Adrenal gland (tissue), 12 donors: ENCODE measurements around the gene HOXB1. TPM values are rescaled to one million over a fixed set of nuclear protein-coding genes. Genes with fewer than 3 reads are reported as not detected.

Experiments
- DNase-seq, 7 donors: peaks; one replicate each; pipeline ENCODE4 v3.0.0-alpha.2; 2019 to 2020
- H3K27ac ChIP-seq, 5 donors: fragments of 200-600 bp; sonication (generic) in 4 of 5; 1 replicate in 3 of 5; 2 replicates in 2 of 5; pipeline versions ENCODE4 v1.5.1 to v1.8.0; 2016 to 2020; ENCODE audit warnings: mild to moderate bottlenecking in 1 of 5
- H3K27me3 ChIP-seq: fragments of 200-600 bp; 2 replicates; pipeline ENCODE4 v1.8.0; 2021
- H3K36me3 ChIP-seq, 2 donors: fragments of 200-600 bp; replicated peaks in 1 of 2; 1 replicate in 1 of 2; 2 replicates in 1 of 2; pipeline versions ENCODE4 v1.5.1 to v1.8.0; 2018 to 2022
- H3K4me1 ChIP-seq, 2 donors: fragments of 200-600 bp; replicated peaks in 1 of 2; 1 replicate in 1 of 2; 2 replicates in 1 of 2; pipeline versions ENCODE4 v1.5.1 to v1.8.0; 2018 to 2021
- H3K4me3 ChIP-seq, 4 donors: fragments of 200-600 bp; sonication (generic) in 3 of 4; one replicate each; pipeline ENCODE4 v1.5.1; 2016 to 2018
- H3K9me3 ChIP-seq, 3 donors: fragments of 200-600 bp; sonication (generic) in 1 of 3; replicated peaks in 1 of 3; 1 replicate in 2 of 3; 2 replicates in 1 of 3; pipeline versions ENCODE4 v1.5.1 to v1.8.0; 2016 to 2021
- POLR2A ChIP-seq, 2 donors: fragments of 450-650 bp; IDR thresholded peaks; one replicate each; pipeline ENCODE4 v1.6.1; 2017; ENCODE audit warnings: antibody characterized with exemption in 2 of 2, mild to moderate bottlenecking in 2 of 2, moderate library complexity in 1 of 2
- WGBS, 4 donors: extraction: QIAGEN DNeasy Blood & Tissue Kit in 2 of 4; methylation state at CpG; one replicate each; pipeline versions ENCODE4 v1.1.5 to v1.1.7; 2013 to 2017; 5-methylcytosine and 5-hydroxymethylcytosine counted together
- intact Hi-C, 2 donors: fragments of 100-400 bp; cut with DNase I; formaldehyde crosslinking; loops; one replicate each; pipeline versions ENCODE4 v1.14.1 to v1.15.0; 2022 to 2023
- polyA plus RNA-seq, 3 donors: library from polyadenylated mRNA; stranded (reverse); fragments of 200-250 nt in 2 of 3; fragments of 350-450 nt in 1 of 3; fragmentation: Illumina TruSeq in 1 of 3; extraction: RNeasy Lipid Tissue Mini Kit (QIAGEN cat#74804) in 1 of 3; gene quantifications; one replicate each; pipeline ENCODE4 v1.2.3, GENCODE V29; 2013 to 2014
- total RNA-seq, 9 donors: library from RNA; depleted of rRNA in 4 of 9; stranded (reverse); fragments of >200 nt in 4 of 9; fragments of 120-200 nt in 1 of 9; fragmentation: NEBNext Ultra II Directional in 1 of 9; extraction: Animal tissue kit (Norgen Biotek cat#: 25700) in 1 of 9; gene quantifications; one replicate each; pipeline versions ENCODE4 v1.1.0 to v1.2.4, GENCODE V29; 2013 to 2023
- TF ChIP-seq, protein P1 (sequence below), 6 experiments: fragments of 450-650 bp in 4 of 6; fragments of 200-600 bp in 2 of 6; sonication (generic) in 1 of 6; IDR thresholded peaks; 1 replicate in 5 of 6; 2 replicates in 1 of 6; pipeline versions ENCODE4 v1.5.1 to v1.8.0; 2016 to 2021; ENCODE audit warnings: antibody characterized with exemption in 6 of 6, mild to moderate bottlenecking in 2 of 6, moderate library complexity in 1 of 6
- donor health status: healthy with polysubstance abuse.
- donor health status: Bipolar disorder and iron deficiency.
- donor health status: DM: yes; HTN: yes; CAD: no.
- donor health status: DM: no; HTN: no; CAD: no.
- donor health status: DM: no; HTN: no; CAD: no.
- donor health status: DM: yes; HTN: yes; CAD: no.

The HOXB1 gene
- total and polyA plus RNA-seq, 12 donors: not detected

DNA sequence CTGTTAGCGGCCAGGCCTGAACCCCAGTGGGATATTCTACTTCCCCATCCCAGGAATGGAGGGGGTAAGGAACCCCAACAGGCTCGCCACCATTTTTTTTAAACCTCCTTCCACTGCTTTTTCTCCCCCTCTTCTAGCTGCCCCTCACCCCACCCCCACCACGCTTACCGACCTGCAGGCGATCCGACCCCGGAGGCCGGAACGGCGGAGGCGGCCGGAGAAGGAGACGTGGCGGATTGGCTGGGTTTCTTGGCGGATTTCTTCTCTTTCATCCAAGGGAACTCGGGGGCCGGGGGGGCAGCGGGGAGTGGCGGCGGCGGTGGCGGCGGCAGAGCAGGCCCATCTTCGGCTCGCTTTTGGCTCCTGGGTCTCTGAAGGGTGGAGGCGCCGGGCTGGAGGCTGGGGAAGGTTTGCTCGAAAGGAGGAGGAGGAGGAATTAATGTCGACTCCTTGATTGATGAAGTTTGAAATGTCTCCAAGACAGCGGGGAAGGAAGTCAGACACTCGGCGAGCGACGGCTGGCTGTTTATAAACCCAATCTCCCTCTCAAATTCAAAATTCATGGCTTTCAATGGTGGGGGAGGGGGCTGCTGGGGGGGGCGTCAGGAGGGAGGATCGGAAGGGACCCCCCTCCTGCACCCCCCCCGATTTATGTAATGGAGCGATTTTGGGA is 13.7 kb upstream of the HOXB1 start:
- WGBS, 4 donors: 1 to 11% (median 9%) methylated on average over 33 to 38 of the region's 38 CpGs
- Histone ChIP-seq H3K4me3 (peak overlapping the region in 3 of 4 donors; percentile 58 to 86 (median 78)), H3K27ac (peak overlapping the region; percentile 76 to 97 (median 85)), H3K36me3 (peaks cover 0 to 8% of the 10 kb centered on the region in 2 donors), H3K4me1 (peaks cover 20 to 39% of the 10 kb centered on the region in 2 donors), H3K9me3 (no peaks in the 10 kb centered on the region), H3K27me3 (no peaks in the 10 kb centered on the region)
- intact Hi-C loops: loop anchor here (5.0 kb wide), 1 partner anchor 33 kb away; the partner anchor contains the start of gene HOXB4 (in 2 of the 2)
- peak; percentile 79 to 92 (median 82) for DNase-seq
- peak in 1 of 2 donors; percentile 63 for TF ChIP-seq POLR2A (IDR thresholded peaks at IDR 0.05)
- TF ChIP-seq, protein P1, sequence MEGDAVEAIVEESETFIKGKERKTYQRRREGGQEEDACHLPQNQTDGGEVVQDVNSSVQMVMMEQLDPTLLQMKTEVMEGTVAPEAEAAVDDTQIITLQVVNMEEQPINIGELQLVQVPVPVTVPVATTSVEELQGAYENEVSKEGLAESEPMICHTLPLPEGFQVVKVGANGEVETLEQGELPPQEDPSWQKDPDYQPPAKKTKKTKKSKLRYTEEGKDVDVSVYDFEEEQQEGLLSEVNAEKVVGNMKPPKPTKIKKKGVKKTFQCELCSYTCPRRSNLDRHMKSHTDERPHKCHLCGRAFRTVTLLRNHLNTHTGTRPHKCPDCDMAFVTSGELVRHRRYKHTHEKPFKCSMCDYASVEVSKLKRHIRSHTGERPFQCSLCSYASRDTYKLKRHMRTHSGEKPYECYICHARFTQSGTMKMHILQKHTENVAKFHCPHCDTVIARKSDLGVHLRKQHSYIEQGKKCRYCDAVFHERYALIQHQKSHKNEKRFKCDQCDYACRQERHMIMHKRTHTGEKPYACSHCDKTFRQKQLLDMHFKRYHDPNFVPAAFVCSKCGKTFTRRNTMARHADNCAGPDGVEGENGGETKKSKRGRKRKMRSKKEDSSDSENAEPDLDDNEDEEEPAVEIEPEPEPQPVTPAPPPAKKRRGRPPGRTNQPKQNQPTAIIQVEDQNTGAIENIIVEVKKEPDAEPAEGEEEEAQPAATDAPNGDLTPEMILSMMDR (IDR thresholded peaks at IDR 0.05): no peak

DNA sequence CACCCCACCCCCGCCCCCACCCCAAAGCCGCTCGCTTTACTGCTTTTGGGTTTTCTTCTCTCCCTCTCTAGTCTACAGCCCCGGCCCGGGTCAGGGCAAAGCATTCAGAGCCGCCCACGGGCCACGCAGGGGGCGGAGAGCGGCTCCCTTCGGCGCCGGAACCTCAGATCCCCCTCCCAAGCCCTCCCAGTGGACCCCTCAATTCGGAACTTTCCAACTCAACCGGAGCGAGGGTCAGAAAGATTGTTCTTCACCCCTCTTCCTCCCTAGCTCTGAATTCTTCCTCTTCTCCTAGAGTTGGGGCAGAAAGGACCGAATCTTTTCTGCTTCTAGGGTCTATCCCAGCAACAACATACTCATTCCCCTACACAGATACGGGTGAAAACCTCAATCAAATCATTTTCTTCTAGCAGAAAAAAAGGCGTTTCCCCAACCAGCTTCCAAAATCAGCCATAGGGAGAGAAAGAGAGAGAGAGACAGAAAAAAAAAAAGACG is 13.1 kb upstream of the HOXB1 start:
- H3K4me3 ChIP-seq: peak overlapping the region; percentile 33 to 86 (median 68)
- no peaks in the 10 kb centered on the region for H3K27me3 ChIP-seq
- WGBS, 4 donors: 1 to 17% (median 7%) methylated on average over 13 to 20 of the region's 20 CpGs
- H3K27ac ChIP-seq: peak overlapping the region; percentile 76 to 97 (median 85)
- intact Hi-C loops: loop anchor here (5.0 kb wide), 1 partner anchor 33 kb away; the partner anchor contains the start of gene HOXB4 (in 2 of the 2)
- H3K36me3 ChIP-seq: peaks cover 0 to 8% of the 10 kb centered on the region in 2 donors
- peaks cover 20 to 35% of the 10 kb centered on the region in 2 donors for H3K4me1 ChIP-seq
- TF ChIP-seq, protein P1 (IDR thresholded peaks at IDR 0.05): no peak
- TF ChIP-seq POLR2A (IDR thresholded peaks at IDR 0.05): no peak
- no peak for DNase-seq
- H3K9me3 ChIP-seq: no peaks in the 10 kb centered on the region

DNA sequence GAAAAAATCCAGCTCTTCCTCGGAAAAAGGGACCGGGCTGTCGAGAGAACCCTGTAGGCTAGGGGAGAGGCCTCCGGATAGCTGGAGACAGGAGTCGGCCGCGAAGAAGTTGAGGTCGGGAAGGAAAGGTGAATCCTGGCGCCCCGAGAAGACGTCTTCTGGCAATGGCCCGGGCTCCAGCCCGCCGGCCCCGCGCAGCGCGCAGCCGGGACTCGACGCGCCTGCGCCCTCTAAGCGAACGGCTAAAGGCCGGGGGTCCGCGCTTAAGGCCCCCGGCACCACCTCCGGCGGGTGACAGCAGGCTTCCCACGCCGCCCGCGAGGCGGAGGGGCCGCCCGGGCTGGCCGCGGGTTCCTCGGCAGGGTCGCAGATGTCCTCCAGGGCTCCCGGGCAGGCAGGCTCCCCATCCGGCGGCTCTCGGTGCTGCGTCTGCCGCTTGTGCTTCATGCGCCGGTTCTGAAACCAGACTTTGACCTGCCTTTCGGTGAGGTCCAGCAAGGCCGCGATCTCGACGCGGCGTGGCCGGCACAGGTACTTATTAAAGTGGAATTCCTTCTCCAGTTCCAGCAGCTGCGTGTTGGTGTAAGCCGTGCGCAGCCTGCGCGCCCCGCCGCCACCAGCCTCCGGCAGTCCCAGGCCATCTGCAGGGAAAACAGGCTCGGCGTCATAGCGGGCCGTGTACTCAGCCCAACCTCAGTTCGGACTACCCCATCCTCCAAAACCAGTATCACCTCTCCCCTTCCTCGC is 12.5 kb upstream of the HOXB1 start:
- Histone ChIP-seq H3K27me3 (no peaks in the 10 kb centered on the region), H3K4me1 (peaks cover 20 to 30% of the 10 kb centered on the region in 2 donors), H3K9me3 (no peaks in the 10 kb centered on the region), H3K4me3 (peak overlapping the region in 3 of 4 donors; percentile 33 to 78 (median 58)), H3K36me3 (peaks cover 0 to 8% of the 10 kb centered on the region in 2 donors), H3K27ac (peak overlapping the region; percentile 72 to 97 (median 85))
- intact Hi-C loops: loop anchor here (5.0 kb wide), 1 partner anchor 34 kb away; the partner anchor contains the start of gene HOXB4 (in 2 of the 2)
- TF ChIP-seq POLR2A (IDR thresholded peaks at IDR 0.05): peak in 1 of 2 donors; percentile 51
- TF ChIP-seq, protein P1 (IDR thresholded peaks at IDR 0.05): peak in 4 of 6 experiments; percentile 28 to 33 (median 32)
- WGBS, 4 donors: 0 to 2% (median 1%) methylated on average over 20 to 72 of the region's 72 CpGs
- DNase-seq: peak in 6 of 7 donors; percentile 48 to 79 (median 58)

DNA sequence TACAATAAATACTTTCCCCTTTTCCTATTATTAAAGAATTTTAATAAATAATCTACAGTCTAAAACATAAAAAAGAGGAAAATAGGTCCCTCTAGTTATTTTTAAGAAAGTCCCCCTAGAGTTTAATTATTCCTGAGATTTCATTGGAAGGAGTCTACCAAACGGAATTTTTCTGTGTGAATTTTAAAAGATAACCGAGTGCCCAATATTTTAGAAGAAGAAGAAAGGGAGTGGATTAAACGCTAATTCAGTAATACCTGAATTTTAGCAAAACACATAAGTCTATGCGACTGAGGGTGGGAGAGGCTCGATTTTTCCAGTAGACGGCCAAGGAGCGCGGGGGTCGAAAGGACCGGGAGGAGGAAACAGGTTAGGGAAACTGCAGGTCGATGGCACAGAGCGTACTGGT is 11.9 kb upstream of the HOXB1 start:
- Histone ChIP-seq H3K36me3 (peaks cover 0 to 8% of the 10 kb centered on the region in 2 donors), H3K9me3 (no peaks in the 10 kb centered on the region), H3K27me3 (no peaks in the 10 kb centered on the region), H3K4me1 (peaks cover 18 to 26% of the 10 kb centered on the region in 2 donors), H3K27ac (peak overlapping the region; percentile 72 to 97 (median 85)), H3K4me3 (peak overlapping the region in 3 of 4 donors; percentile 33 to 78 (median 58))
- intact Hi-C loops: loop anchor here (5.0 kb wide), 1 partner anchor 35 kb away; the partner anchor contains the start of gene HOXB4 (in 2 of the 2)
- 2 to 10% (median 6%) methylated on average over 12 of the region's 12 CpGs for WGBS, 4 donors
- DNase-seq: no peak
- TF ChIP-seq, protein P1 (IDR thresholded peaks at IDR 0.05): no peak
- TF ChIP-seq POLR2A (IDR thresholded peaks at IDR 0.05): no peak
